ENCODE results near the gene GOLPH3L.

GRCh38 chr1:150720098-150720497, 23.1 kb upstream of the GOLPH3L start:
- no peak for TF ChIP-seq CTCF (IDR thresholded peaks at IDR 0.05)
- TF ChIP-seq POLR2A (IDR thresholded peaks at IDR 0.05) = no peak
- TF ChIP-seq POLR2AphosphoS5 (IDR thresholded peaks at IDR 0.05) = no peak

All from gastroesophageal sphincter (tissue), 3 donors.